ENCODE results near the gene GALNS. TPM values are rescaled to one million over a fixed set of nuclear protein-coding genes. Genes with fewer than 3 reads are reported as not detected.

The GALNS gene
- total and polyA plus RNA-seq, 2 of the 13 experiments (the other 11 are each of a cell fraction or from before 2014, with no cell fraction given): 9.2 to 9.8 TPM

DNA sequence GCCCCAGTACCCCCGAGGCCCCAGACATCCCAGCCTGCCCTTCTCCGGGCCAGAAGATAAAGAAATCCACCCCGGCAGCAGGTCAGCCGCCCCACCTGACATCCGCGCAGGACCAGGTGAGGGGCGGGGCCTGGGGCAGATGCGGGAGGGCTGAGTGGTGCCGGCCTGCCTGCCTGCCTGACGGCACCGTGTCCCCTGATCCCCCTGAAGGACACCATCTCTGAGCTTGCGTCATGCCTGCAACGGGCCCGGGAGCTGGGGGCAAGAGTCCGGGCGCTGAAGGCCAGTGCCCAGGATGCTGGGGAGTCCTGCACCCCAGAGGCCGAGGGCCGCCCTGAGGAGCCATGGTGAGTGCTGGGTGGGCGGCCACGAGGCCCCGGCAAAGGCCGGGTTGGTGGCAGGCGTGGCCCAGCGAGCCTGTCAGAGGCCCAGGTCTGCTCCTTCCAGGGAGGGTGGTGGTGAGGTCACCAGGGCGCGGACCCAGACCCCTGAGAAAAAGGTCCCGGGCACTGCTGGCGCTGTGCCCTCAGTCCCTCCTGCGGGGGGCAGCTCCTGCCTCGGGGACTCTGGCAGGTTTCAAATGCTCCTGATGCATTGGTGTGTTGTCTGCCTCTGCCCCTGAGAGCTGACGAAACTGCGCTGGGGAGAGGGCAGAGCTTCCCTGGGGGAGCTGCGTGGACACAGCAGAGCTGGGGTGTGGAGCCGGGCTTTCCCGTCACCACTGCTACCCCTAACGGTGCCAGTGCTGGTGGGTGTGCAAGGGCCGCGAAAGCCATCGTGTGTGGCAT is 52.0 kb downstream of the GALNS start (continued):
- TF ChIP-seq POGK (CRISPR knock-in tag; conservative IDR thresholded peaks at IDR 0.05) (peak; percentile 85), JDP2 (CRISPR knock-in tag; IDR thresholded peaks at IDR 0.05; ENCODE audit: borderline replicate concordance) (no peak), ZNF121 (CRISPR knock-in tag; IDR thresholded peaks at IDR 0.05) (peak; percentile 69), FOXP4 (CRISPR knock-in tag; IDR thresholded peaks at IDR 0.05) (0 out of 2 replicates have a peak, but pooled peaks have one; percentile 13), NR2F6 (IDR thresholded peaks at IDR 0.05) (no peak), NR2F6 (CRISPR knock-in tag; IDR thresholded peaks at IDR 0.05) (peak; percentile 33; the same call in 1 of the 2 replicates), HIVEP1 (CRISPR knock-in tag; IDR thresholded peaks at IDR 0.05) (no peak; the same call in none of the 2 replicates), HNF1B (CRISPR knock-in tag; IDR thresholded peaks at IDR 0.05) (peak; percentile 88), RBFOX2 (IDR thresholded peaks at IDR 0.05; ENCODE audit: low read depth, low read length) (peak; percentile 60; the same call in 1 of the 2 replicates), ZBTB20 (CRISPR knock-in tag; IDR thresholded peaks at IDR 0.05; ENCODE audit: borderline replicate concordance, low read depth) (no peak), ZNF713 (CRISPR knock-in tag; IDR thresholded peaks at IDR 0.05) (no peak), ZNF546 (CRISPR knock-in tag; conservative IDR thresholded peaks at IDR 0.05) (0 out of 2 replicates have a peak, but pooled peaks have one; percentile 54), RFX1 (IDR thresholded peaks at IDR 0.05) (no peak)
- TF ChIP-seq, protein P1, sequence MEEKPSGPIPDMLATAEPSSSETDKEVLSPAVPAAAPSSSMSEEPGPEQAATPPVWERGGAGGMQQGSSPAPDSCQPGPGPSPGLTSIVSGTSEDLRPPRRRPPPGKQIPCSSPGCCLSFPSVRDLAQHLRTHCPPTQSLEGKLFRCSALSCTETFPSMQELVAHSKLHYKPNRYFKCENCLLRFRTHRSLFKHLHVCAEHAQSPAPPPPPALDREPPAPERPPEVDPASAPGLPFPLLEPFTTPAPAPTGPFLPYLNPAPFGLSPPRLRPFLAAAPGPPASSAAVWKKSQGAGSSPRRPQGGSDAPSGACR (CRISPR knock-in tag; IDR thresholded peaks at IDR 0.05): no peak; the same call in 1 of the 2 replicates
- TF ChIP-seq, protein P2, sequence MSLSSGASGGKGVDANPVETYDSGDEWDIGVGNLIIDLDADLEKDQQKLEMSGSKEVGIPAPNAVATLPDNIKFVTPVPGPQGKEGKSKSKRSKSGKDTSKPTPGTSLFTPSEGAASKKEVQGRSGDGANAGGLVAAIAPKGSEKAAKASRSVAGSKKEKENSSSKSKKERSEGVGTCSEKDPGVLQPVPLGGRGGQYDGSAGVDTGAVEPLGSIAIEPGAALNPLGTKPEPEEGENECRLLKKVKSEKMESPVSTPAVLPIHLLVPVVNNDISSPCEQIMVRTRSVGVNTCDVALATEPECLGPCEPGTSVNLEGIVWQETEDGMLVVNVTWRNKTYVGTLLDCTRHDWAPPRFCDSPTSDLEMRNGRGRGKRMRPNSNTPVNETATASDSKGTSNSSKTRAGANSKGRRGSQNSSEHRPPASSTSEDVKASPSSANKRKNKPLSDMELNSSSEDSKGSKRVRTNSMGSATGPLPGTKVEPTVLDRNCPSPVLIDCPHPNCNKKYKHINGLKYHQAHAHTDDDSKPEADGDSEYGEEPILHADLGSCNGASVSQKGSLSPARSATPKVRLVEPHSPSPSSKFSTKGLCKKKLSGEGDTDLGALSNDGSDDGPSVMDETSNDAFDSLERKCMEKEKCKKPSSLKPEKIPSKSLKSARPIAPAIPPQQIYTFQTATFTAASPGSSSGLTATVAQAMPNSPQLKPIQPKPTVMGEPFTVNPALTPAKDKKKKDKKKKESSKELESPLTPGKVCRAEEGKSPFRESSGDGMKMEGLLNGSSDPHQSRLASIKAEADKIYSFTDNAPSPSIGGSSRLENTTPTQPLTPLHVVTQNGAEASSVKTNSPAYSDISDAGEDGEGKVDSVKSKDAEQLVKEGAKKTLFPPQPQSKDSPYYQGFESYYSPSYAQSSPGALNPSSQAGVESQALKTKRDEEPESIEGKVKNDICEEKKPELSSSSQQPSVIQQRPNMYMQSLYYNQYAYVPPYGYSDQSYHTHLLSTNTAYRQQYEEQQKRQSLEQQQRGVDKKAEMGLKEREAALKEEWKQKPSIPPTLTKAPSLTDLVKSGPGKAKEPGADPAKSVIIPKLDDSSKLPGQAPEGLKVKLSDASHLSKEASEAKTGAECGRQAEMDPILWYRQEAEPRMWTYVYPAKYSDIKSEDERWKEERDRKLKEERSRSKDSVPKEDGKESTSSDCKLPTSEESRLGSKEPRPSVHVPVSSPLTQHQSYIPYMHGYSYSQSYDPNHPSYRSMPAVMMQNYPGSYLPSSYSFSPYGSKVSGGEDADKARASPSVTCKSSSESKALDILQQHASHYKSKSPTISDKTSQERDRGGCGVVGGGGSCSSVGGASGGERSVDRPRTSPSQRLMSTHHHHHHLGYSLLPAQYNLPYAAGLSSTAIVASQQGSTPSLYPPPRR (CRISPR knock-in tag; IDR thresholded peaks at IDR 0.05; ENCODE audit: borderline replicate concordance): 0 out of 2 replicates have a peak, but pooled peaks have one; percentile 18
